ENCODE data around the gene SHMT1.
"Not testable (repeated sequence)": the region's sequence is repeated elsewhere in the genome, so short reads cannot be mapped to it uniquely, and the experiment has no call there.

The SHMT1 gene

GRCh38 chr17:18378614-18379013 lies 15.3 kb upstream of the SHMT1 start:
- not testable (repeated sequence) for H3K4me3 ChIP-seq (ENCODE audit: low read depth, low read length)

DNA sequence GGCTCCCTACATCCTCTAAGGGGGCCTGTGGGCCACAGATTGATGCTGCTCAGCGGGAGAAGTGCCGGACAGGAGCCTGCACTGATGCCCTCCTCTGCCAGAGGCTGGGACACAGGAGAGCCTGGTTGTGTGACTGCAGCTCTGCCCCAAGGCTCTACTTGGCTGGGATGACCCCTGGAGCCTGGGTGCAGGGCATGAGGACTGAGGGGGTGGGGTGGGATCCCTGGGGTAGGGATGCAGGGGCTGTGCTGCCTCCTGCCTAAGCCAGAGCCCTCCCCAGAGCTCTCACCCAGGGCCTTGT lies 14.8 kb upstream of the SHMT1 start:
- H3K4me3 ChIP-seq (ENCODE audit: low read depth, low read length), result no peak overlapping the region

- H3K4me3 ChIP-seq (ENCODE audit: low read depth, low read length), result no peak within 1 kb of the TSS
These were observed 14.3 kb upstream of the SHMT1 start, which contains the start of gene EVPLL for GRCh38 chr17:18377437-18378204. Gene EVPLL, plus strand, starts transcription at chr17:18377778. Its CDS starts 3,160 bp downstream, at chr17:18380938.

DNA sequence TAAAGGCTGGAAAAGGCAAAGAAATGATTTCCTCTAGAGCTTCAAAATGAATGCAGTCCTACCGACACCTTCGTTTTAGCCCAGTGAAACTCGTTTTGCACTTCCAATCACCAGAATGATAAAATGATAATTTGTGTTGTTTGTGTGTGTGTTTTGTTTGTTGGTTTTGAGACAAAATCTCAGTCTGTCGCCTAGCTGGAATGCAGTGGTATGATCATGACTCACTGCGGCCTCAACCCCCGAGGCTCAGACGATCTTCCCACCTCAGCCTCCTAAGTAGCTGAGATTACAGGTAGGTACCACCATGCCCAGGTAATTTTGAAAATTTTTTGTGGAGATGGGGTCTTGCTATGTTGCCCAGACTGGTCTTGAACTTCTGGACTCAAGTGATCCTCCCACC lies 10.9 kb upstream of the SHMT1 start:
- no peak overlapping the region for H3K4me3 ChIP-seq (ENCODE audit: low read depth, low read length)

- H3K4me3 ChIP-seq (ENCODE audit: low read depth, low read length), result not testable (repeated sequence)
These were observed 9.8 kb upstream of the SHMT1 start for GRCh38 chr17:18373181-18373580.

- H3K4me3 ChIP-seq (ENCODE audit: low read depth, low read length), result no peak overlapping the region
These were observed 8.1 kb upstream of the SHMT1 start for GRCh38 chr17:18371455-18371854.

GRCh38 chr17:18370761-18371160 lies 7.4 kb upstream of the SHMT1 start:
- no peak overlapping the region for H3K4me3 ChIP-seq (ENCODE audit: low read depth, low read length)

- no peak overlapping the region for H3K4me3 ChIP-seq (ENCODE audit: low read depth, low read length)
These were observed 5.6 kb upstream of the SHMT1 start for GRCh38 chr17:18368946-18369345.

- no peak overlapping the region for H3K4me3 ChIP-seq (ENCODE audit: low read depth, low read length)
These were observed 816 bp upstream of the SHMT1 start for GRCh38 chr17:18364166-18364565.

DNA sequence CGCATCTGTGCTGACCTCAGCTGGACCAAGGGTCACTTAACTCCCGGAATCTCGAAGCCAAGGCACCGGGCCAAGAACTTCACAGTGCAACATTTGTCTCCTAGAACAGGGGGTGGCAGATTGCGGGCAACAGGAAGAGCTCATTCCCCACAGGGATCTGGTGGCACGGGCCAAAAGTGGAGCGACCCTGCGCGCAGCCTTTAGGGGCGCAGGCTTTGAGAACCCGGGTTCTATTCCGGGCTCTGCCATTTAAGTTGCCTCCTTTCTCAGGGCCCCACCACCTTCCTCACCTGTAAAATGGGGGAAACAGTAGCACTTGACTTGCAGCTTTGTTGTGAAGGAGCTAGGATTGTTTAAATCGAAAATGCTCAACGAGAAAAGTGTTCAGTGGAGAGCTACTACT lies 651 bp downstream of the SHMT1 start:
- peak overlapping the region; percentile 82 for H3K4me3 ChIP-seq (ENCODE audit: low read depth, low read length)

DNA sequence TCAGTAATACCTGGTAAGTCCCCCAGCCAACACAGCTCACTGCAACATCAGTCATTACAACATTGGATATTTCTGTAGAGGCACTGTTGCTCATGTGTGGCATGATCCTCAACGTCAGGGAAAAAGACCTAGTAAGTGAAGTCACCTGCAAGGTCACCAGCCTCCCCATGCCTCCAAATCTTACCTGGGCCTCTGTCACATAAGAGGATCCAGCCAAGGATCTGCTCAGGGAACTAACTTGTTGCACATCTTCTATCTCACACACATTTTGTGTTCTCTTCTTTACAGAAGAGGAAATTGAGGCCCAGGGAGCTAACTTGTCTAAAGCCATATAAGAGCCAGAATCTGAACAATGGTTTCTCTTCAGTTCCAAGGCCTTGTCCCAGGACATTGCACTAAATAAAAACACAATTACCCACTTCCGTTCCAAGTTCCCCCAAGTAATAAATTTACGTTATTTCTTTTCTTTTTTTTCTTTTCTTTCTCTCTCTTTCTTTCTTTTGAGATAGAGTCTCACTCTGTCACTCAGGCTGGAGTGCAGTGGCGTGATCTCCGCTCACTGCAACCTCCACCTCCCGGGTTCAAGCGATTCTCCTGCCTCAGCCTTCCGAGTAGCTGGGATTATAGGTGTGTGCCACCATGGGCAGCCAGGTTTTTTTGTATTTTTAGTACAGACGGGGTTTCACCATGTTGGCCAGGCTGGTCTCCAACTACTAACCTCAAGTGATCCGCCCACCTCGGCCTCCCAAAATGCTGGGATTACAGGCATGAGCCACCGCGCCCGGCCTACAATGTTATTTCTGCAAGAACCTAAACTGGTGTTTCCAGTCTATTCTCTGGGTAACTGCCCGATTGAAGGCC lies 1.3 kb downstream of the SHMT1 start:
- peak overlapping the region; percentile 82 for H3K4me3 ChIP-seq (ENCODE audit: low read depth, low read length)

- no peak overlapping the region for H3K4me3 ChIP-seq (ENCODE audit: low read depth, low read length)
These were observed 2.8 kb downstream of the SHMT1 start for GRCh38 chr17:18360518-18360917.

GRCh38 chr17:18356624-18357023 lies 6.7 kb downstream of the SHMT1 start:
- H3K4me3 ChIP-seq (ENCODE audit: low read depth, low read length), result no peak overlapping the region

DNA sequence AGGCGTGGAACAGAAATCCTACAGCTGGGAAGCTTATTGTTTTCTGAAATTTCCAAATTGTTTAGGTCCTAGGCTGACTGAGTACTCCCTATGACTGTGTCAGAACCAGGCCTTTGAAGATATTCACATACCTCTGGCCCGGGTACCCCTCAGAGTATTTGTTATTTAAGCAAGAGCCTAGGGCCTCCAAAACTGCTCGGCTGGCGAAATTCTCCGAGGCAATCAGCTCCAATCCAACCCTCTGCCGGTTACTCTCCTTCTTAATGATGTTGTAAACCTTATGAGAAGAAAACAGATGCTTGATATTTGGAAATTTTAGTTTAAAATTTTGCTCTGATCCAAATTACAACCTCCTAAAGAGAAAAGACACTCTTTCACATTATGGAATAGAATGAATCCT lies 9.8 kb downstream of the SHMT1 start:
- H3K4me3 ChIP-seq (ENCODE audit: low read depth, low read length), result no peak overlapping the region

GRCh38 chr17:18344021-18344420 lies 19.3 kb downstream of the SHMT1 start:
- H3K4me3 ChIP-seq (ENCODE audit: low read depth, low read length), result no peak overlapping the region

- H3K4me3 ChIP-seq (ENCODE audit: low read depth, low read length), result no peak overlapping the region
These were observed 23.4 kb downstream of the SHMT1 start for GRCh38 chr17:18339933-18340332.

- H3K4me3 ChIP-seq (ENCODE audit: low read depth, low read length), result not testable (repeated sequence)
These were observed 25.2 kb downstream of the SHMT1 start for GRCh38 chr17:18338158-18338557.

DNA sequence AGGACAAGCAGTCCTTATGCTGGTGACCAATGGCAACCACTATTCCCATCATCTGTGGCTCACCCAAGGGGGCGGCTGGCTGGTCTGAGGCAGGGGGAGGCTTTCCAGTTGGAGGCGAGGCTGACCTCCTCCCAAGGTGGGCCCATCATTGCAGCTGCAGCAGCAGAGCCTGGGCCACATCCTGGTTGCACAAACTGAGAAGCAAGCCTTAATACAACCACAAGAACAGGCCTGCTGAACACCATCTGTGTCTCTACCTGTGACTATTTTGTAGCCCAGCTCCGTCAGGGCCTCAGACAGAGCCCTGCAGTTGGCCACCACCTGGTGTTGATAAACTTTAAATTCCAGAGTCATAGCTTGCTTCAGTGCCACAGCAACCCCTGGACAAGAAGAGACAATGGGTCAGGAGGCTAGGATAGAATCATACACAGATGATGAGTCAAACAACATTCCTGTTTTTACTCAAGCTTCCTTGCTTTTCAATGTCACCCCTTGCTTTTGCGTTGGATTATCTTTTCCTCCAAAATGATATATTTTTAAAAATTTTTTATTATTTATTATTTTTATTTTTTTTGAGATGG lies 30.4 kb downstream of the SHMT1 start:
- H3K4me3 ChIP-seq (ENCODE audit: low read depth, low read length), result no peak overlapping the region

GRCh38 chr17:18331879-18332278 lies 31.5 kb downstream of the SHMT1 start:
- H3K4me3 ChIP-seq (ENCODE audit: low read depth, low read length), result no peak overlapping the region

- H3K4me3 ChIP-seq (ENCODE audit: low read depth, low read length), result no peak overlapping the region
These were observed 34.6 kb downstream of the SHMT1 start for GRCh38 chr17:18328643-18329204.

DNA sequence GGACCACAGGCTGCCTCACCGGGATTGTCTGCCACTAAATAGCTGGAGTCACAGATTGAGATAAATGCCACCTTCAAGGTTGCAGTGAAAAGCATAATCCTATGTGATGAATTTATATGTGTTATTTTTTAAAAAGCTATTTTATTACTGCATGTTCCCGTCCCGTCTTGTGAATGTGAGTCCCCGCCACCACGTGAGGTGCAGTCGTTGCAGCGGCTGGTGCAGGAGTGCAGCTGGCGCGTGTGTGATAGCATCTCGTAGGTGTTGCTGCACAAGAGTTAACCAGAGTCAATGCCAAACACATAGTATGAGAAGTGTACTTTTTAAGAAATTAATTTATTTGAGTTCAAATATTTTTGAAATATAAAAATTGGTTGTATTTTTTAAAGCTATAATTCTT lies 35.8 kb downstream of the SHMT1 start:
- no peak overlapping the region for H3K4me3 ChIP-seq (ENCODE audit: low read depth, low read length)

- no peak overlapping the region for H3K4me3 ChIP-seq (ENCODE audit: low read depth, low read length)
These were observed 36.3 kb downstream of the SHMT1 start for GRCh38 chr17:18327093-18327492.
